OCI-LY1 (cell line): ENCODE results near the gene STK40.

Experiments used
- EZH2 ChIP-seq: fragments of 200-600 bp; sonication (generic), shearing (Covaris generic); IDR thresholded peaks from 2 replicates; pipeline ENCODE4 v1.8.0; 2017; ENCODE audit warnings: borderline replicate concordance, mixed run types, mild to moderate bottlenecking, antibody characterized with exemption, low read length, moderate library complexity, mixed read lengths
- TF ChIP-seq, protein P1 (sequence below): fragments of 200-600 bp; sonication (generic), shearing (Covaris generic); IDR thresholded peaks from 2 replicates; pipeline ENCODE4 v1.5.1; 2017; ENCODE audit warnings: mild to moderate bottlenecking, antibody characterized with exemption, low read length, moderate library complexity, mixed read lengths

DNA sequence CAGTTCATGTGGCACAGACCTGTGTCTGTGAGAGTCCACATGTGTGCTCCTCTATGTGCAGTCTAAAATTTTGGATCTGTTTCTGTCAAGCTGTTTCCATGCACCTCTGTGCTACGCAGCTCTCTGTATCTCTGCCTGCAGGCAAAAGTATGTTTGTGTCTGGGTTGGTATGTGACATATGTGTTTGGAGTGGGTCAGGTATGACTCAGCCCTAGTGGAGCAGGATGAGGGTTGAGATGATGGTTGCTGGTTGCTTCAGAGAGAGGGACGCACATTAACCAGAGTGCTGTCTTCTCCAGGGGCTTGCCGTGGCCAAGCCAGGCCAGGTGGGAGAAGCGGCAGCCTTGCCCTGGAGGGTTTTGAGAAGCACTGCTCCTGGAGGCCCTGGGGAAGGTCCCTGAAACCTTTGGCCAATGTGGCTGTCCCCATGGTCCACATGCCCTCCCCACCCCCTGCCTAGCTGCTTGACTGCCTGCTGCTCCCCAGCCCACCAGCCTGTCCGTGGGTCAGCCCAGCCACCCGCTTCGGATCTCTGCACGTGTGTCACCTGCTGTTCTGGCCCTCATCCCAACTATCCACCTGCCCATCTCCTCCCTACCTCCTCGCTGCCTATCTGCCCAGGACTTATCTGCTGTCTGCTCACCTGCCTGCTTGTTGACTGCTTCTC is 58.2 kb downstream of the STK40 start:
- TF ChIP-seq, protein P1, sequence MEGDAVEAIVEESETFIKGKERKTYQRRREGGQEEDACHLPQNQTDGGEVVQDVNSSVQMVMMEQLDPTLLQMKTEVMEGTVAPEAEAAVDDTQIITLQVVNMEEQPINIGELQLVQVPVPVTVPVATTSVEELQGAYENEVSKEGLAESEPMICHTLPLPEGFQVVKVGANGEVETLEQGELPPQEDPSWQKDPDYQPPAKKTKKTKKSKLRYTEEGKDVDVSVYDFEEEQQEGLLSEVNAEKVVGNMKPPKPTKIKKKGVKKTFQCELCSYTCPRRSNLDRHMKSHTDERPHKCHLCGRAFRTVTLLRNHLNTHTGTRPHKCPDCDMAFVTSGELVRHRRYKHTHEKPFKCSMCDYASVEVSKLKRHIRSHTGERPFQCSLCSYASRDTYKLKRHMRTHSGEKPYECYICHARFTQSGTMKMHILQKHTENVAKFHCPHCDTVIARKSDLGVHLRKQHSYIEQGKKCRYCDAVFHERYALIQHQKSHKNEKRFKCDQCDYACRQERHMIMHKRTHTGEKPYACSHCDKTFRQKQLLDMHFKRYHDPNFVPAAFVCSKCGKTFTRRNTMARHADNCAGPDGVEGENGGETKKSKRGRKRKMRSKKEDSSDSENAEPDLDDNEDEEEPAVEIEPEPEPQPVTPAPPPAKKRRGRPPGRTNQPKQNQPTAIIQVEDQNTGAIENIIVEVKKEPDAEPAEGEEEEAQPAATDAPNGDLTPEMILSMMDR, result no peak
- TF ChIP-seq EZH2, result no peak
